ENCODE measurements around the gene PRR12.

The PRR12 gene

GRCh38 chr19:49564616-49565045, 26.4 kb upstream of the PRR12 start:
- in situ Hi-C loops (cut with HindIII; ENCODE audit: low sequenced_read_pairs), result loop anchor here (10.0 kb wide), 1 partner anchor 50 kb away; the partner anchor contains the start of gene FCGRT

- in situ Hi-C loops (cut with HindIII; ENCODE audit: low sequenced_read_pairs), result loop anchor here (10.0 kb wide), 1 partner anchor 50 kb away; the partner anchor contains the start of gene FCGRT
These were observed 25.7 kb upstream of the PRR12 start for GRCh38 chr19:49565261-49565660.

- in situ Hi-C loops (cut with HindIII; ENCODE audit: low sequenced_read_pairs), result loop anchor here (10.0 kb wide), 1 partner anchor 52 kb away; the partner anchor contains the start of gene FCGRT
These were observed 24.7 kb upstream of the PRR12 start for GRCh38 chr19:49566302-49566701.

- in situ Hi-C loops (cut with HindIII; ENCODE audit: low sequenced_read_pairs), result loop anchor here (10.0 kb wide), 1 partner anchor 53 kb away; the partner anchor contains the start of gene FCGRT
These were observed 23.0 kb upstream of the PRR12 start for GRCh38 chr19:49567861-49568441.

GRCh38 chr19:49570138-49570856, 20.7 kb upstream of the PRR12 start:
- in situ Hi-C loops (cut with HindIII; ENCODE audit: low sequenced_read_pairs), result no loop called here

GRCh38 chr19:49570997-49571676, 19.8 kb upstream of the PRR12 start:
- in situ Hi-C loops (cut with HindIII; ENCODE audit: low sequenced_read_pairs), result no loop called here

- in situ Hi-C loops (cut with HindIII; ENCODE audit: low sequenced_read_pairs), result no loop called here
These were observed 18.0 kb upstream of the PRR12 start for GRCh38 chr19:49573009-49573408.

- in situ Hi-C loops (cut with HindIII; ENCODE audit: low sequenced_read_pairs), result no loop called here
These were observed 17.6 kb upstream of the PRR12 start for GRCh38 chr19:49573425-49573824.

- in situ Hi-C loops (cut with HindIII; ENCODE audit: low sequenced_read_pairs), result no loop called here
These were observed 16.7 kb upstream of the PRR12 start for GRCh38 chr19:49574206-49574755.

GRCh38 chr19:49579193-49579592, 11.8 kb upstream of the PRR12 start:
- in situ Hi-C loops (cut with HindIII; ENCODE audit: low sequenced_read_pairs), result no loop called here

- in situ Hi-C loops (cut with HindIII; ENCODE audit: low sequenced_read_pairs), result no loop called here
These were observed 11.1 kb upstream of the PRR12 start for GRCh38 chr19:49579947-49580263.

GRCh38 chr19:49580264-49581006, 10.5 kb upstream of the PRR12 start, which contains the start of gene NOSIP:
Gene NOSIP (minus strand): TSS chr19:49580556. CDS start chr19:49560691, 19,865 bp downstream.
- in situ Hi-C loops (cut with HindIII; ENCODE audit: low sequenced_read_pairs), result no loop called here

- in situ Hi-C loops (cut with HindIII; ENCODE audit: low sequenced_read_pairs), result no loop called here
These were observed 9.9 kb upstream of the PRR12 start, which contains the start of gene PRRG2 for GRCh38 chr19:49581007-49581508. Gene PRRG2 (plus strand): TSS chr19:49581316. CDS start chr19:49583220, 1,904 bp downstream.

- in situ Hi-C loops (cut with HindIII; ENCODE audit: low sequenced_read_pairs), result no loop called here
These were observed 7.7 kb upstream of the PRR12 start for GRCh38 chr19:49583239-49583638.

- in situ Hi-C loops (cut with HindIII; ENCODE audit: low sequenced_read_pairs), result no loop called here
These were observed 6.0 kb upstream of the PRR12 start for GRCh38 chr19:49585023-49585422.

GRCh38 chr19:49587227-49587626, 3.8 kb upstream of the PRR12 start:
- in situ Hi-C loops (cut with HindIII; ENCODE audit: low sequenced_read_pairs), result no loop called here

GRCh38 chr19:49588365-49589122, 2.4 kb upstream of the PRR12 start:
- in situ Hi-C loops (cut with HindIII; ENCODE audit: low sequenced_read_pairs), result no loop called here

GRCh38 chr19:49589502-49589905, 1.5 kb upstream of the PRR12 start:
- in situ Hi-C loops (cut with HindIII; ENCODE audit: low sequenced_read_pairs), result no loop called here

- in situ Hi-C loops (cut with HindIII; ENCODE audit: low sequenced_read_pairs), result no loop called here
These were observed 661 bp upstream of the PRR12 start for GRCh38 chr19:49590071-49590970.

Measured in DLD1 (cell line).